WERI-Rb-1 (cell line): ENCODE data around the gene SPC25.

Experiments
- DNase-seq: peaks from one replicate; pipeline ENCODE4 v3.0.0-alpha.2; 2020
- H3K27ac ChIP-seq: fragments of 250-450 bp; sonication (Bioruptor Pico); 2 replicates; pipeline ENCODE4 v1.5.1; 2020; ENCODE audit warnings: mild to moderate bottlenecking, moderate library complexity
- H3K27me3 ChIP-seq: fragments of 250-450 bp; sonication (Bioruptor Pico); 2 replicates; pipeline ENCODE4 v1.5.1; 2021; ENCODE audit warnings: mild to moderate bottlenecking, low read depth, moderate library complexity; ENCODE audit not compliant: insufficient read depth, severe bottlenecking
- H3K36me3 ChIP-seq: fragments of 250-450 bp; sonication (Bioruptor Pico); 2 replicates; pipeline ENCODE4 v1.5.1; 2020; ENCODE audit warnings: mild to moderate bottlenecking, moderate library complexity
- H3K4me3 ChIP-seq: 2 replicates; pipeline ENCODE4 v1.5.1; 2011; ENCODE audit warnings: low read depth, mild to moderate bottlenecking, control low read depth, low read length
- H3K9me3 ChIP-seq: fragments of 250-450 bp; sonication (Bioruptor Pico); 2 replicates; pipeline ENCODE4 v1.5.1; 2021; ENCODE audit warnings: mild to moderate bottlenecking, moderate library complexity; ENCODE audit not compliant: severe bottlenecking
- TF ChIP-seq, protein P1 (sequence below): IDR thresholded peaks from 2 replicates; pipeline ENCODE4 v1.5.1; 2011; ENCODE audit warnings: low read depth, mild to moderate bottlenecking, control low read depth, inconsistent platforms, low read length

Gene SPC25

DNA sequence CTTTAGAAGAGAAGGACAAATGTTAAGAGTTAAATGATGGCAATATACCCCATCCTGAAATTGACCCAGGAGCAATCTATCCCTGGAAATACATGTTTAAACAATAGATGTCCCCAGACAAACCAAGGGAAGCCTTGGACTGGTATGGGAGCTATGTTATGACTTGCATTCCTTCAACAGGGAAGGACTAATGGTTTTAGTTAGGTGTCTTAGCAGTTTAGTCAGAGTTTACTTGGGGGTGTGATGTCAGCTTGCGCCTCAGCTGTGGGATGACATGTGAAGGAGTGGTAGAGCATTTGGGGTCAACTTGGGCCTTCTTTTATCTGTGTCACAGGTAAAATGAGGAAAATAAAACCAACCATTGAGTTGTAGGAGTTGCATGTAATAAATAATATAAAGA lies 36.8 kb downstream of the SPC25 start:
- H3K36me3 ChIP-seq: no peaks in the 10 kb centered on the region

DNA sequence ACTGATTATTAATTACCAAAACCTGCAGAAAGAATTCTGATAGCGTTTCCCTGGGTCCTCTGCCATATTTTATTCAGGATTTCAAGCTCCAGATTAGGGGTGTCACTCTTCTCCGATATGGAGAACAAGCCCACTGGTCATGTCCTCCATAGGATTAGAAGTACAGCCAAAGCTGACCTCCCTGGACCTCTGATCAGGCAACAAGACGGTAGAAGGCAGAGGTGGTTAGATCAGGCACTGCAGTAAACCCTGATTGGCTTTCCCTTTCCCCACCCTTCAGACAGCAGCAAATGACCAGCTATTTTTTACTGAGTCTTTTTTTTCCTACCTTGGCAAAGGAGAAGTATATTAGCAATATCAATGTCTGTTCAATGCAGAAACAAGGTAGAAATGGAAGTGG lies 37.7 kb downstream of the SPC25 start:
- no peak for DNase-seq
- H3K9me3 ChIP-seq: no peaks in the 10 kb centered on the region
- no peak overlapping the region for H3K27ac ChIP-seq
- H3K4me3 ChIP-seq: no peak overlapping the region
- H3K36me3 ChIP-seq: no peaks in the 10 kb centered on the region
- H3K27me3 ChIP-seq: no peaks in the 10 kb centered on the region
- TF ChIP-seq, protein P1, sequence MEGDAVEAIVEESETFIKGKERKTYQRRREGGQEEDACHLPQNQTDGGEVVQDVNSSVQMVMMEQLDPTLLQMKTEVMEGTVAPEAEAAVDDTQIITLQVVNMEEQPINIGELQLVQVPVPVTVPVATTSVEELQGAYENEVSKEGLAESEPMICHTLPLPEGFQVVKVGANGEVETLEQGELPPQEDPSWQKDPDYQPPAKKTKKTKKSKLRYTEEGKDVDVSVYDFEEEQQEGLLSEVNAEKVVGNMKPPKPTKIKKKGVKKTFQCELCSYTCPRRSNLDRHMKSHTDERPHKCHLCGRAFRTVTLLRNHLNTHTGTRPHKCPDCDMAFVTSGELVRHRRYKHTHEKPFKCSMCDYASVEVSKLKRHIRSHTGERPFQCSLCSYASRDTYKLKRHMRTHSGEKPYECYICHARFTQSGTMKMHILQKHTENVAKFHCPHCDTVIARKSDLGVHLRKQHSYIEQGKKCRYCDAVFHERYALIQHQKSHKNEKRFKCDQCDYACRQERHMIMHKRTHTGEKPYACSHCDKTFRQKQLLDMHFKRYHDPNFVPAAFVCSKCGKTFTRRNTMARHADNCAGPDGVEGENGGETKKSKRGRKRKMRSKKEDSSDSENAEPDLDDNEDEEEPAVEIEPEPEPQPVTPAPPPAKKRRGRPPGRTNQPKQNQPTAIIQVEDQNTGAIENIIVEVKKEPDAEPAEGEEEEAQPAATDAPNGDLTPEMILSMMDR: no peak

More for the DNA sequence above, 36.8 kb downstream of the SPC25 start:
- DNase-seq: no peak
- Histone ChIP-seq H3K9me3 (no peaks in the 10 kb centered on the region), H3K4me3 (no peak overlapping the region), H3K27ac (no peak overlapping the region), H3K27me3 (no peaks in the 10 kb centered on the region)
- TF ChIP-seq, protein P1: no peak

DNA sequence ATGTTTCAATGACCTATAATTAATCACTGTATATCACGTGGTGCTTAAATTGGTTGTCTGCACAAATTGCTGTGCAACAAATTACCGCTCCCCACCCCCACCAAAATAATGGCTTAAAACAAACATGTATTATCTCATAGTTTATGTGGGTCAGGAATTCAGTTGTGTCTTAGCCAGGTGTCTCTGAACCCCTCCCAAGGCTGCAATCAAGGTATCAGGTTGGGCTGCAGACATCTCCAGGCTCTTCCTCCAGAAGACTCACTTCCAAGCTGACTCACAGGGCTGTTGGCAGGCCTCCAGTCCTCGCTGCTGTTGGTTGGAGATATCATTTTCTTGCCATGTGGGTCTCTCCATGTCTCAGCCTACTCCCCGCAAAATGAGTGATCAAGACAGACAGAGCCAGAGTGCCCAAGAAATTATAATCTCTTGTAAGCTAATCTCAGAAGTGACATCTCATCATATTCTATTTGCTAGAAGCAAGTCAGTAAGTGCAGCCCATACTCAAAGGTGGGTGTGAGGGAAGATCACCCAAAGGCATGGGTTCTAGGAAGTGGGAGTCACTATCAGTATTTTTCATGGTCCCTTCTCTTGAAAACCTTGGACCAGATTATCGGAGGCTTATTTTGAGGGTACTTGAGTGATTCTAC lies 38.4 kb downstream of the SPC25 start:
- no peak for DNase-seq

DNA sequence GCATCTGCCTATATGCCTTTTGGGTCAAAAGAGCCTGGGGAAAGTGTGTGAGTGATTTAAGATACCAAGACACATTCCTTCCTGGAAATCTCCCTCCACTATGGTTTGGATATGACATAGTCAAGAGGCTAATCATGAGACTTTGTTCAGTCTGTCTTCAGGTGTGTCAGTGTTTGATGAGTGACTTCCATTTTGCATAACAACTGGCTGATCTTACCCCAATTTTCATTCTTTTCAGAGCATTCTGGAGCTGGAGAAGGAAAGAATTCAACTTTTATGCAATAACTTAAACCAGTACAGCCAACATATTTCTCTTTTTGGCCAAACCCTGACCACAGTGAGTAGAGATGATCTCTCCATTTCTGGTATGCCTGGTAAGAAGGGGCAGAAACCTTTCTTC lies 39.4 kb downstream of the SPC25 start:
- DNase-seq: no peak
- Histone ChIP-seq H3K27ac (no peak overlapping the region), H3K36me3 (no peaks in the 10 kb centered on the region), H3K27me3 (no peaks in the 10 kb centered on the region), H3K9me3 (no peaks in the 10 kb centered on the region), H3K4me3 (no peak overlapping the region)
- TF ChIP-seq, protein P1: no peak

More for the DNA sequence above, 38.4 kb downstream of the SPC25 start:
- H3K9me3 ChIP-seq: no peaks in the 10 kb centered on the region
- no peak overlapping the region for H3K4me3 ChIP-seq
- TF ChIP-seq, protein P1: no peak
- H3K27ac ChIP-seq: no peak overlapping the region
- H3K27me3 ChIP-seq: no peaks in the 10 kb centered on the region
- H3K36me3 ChIP-seq: no peaks in the 10 kb centered on the region

DNA sequence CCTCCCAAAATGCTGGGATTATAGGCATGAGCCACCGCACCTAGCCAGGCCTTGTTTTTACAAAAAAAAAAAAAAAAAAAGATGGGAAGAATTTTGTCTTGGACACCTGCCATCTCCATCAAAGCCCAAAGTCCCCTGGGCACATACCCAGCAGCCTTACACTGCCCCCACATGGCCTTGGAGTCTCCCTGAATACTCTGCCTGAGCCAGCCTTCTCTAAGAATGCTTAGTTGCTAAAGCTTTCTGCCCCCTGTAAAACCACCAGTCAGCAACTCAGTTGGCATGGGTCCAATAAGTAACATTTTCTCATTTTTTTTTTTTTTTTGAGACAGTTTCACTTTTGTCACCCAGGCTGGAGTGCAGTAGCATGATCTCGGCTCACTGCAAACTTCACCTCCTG lies 40.6 kb downstream of the SPC25 start:
- H3K27me3 ChIP-seq: no peaks in the 10 kb centered on the region
- DNase-seq: no peak
- H3K9me3 ChIP-seq: no peaks in the 10 kb centered on the region
- TF ChIP-seq, protein P1: 0 out of 2 replicates have a peak, but pooled peaks have one; percentile 22
- no peaks in the 10 kb centered on the region for H3K36me3 ChIP-seq
- no peak overlapping the region for H3K4me3 ChIP-seq
- H3K27ac ChIP-seq: no peak overlapping the region

DNA sequence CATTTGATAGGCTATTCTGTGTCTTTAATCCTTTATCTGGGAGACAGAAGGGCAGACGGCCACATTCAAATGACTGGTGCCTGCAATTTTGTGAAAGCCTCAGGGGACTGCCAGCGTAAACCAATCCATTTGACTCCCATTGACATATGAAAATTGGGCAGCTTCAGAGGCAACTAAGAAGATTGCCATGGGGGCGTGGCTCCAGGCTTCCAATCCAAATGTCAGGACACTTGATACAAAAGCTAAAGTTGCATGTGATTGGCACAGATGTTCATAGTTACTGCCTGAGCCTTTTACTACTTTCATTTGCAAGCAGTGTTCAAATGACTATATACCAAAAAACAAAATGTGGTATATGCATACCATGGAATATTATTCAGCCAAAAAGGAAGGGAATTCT lies 42.0 kb downstream of the SPC25 start:
- Histone ChIP-seq H3K4me3 (no peak overlapping the region), H3K27ac (no peak overlapping the region), H3K9me3 (no peaks in the 10 kb centered on the region), H3K27me3 (no peaks in the 10 kb centered on the region), H3K36me3 (no peaks in the 10 kb centered on the region)
- TF ChIP-seq, protein P1: no peak
- peak; percentile 13 for DNase-seq
